Keratinocyte (primary cell): ENCODE results near the gene COL16A1. TPM values are rescaled to one million over a fixed set of nuclear protein-coding genes. Genes with fewer than 3 reads are reported as not detected.

Source experiments
- DNase-seq: peaks from one replicate; pipeline ENCODE4 v3.0.0-alpha.2; 2011; ENCODE audit warnings: low read depth, missing footprints, low spot score
- FAIRE-seq: peaks from 2 replicates; lab custom pipeline; 2011; peaks lifted over from hg19 to GRCh38; lab: Jason Lieb, UNC
- H2AFZ ChIP-seq: 2 replicates; pipeline ENCODE4 v1.6.0; 2012; ENCODE audit warnings: low read length, control low read depth, inconsistent platforms; ENCODE audit not compliant: control insufficient read depth
- H3K27ac ChIP-seq: 2 replicates; pipeline ENCODE4 v1.5.1; 2011; ENCODE audit warnings: low read length; ENCODE audit not compliant: control insufficient read depth, insufficient read depth
- H3K27me3 ChIP-seq: 3 replicates; pipeline ENCODE4 v1.6.0; 2011; ENCODE audit warnings: low read length; ENCODE audit not compliant: control insufficient read depth, insufficient read depth; ENCODE audit errors: extremely low read depth
- H3K36me3 ChIP-seq, 2 experiments: 2 replicates in 1 of 2; 3 replicates in 1 of 2; pipeline ENCODE4 v1.5.1; 2011; ENCODE audit warnings: low read length in 2 of 2, mild to moderate bottlenecking in 1 of 2; ENCODE audit not compliant: control insufficient read depth in 2 of 2, insufficient read depth in 2 of 2; ENCODE audit errors: extremely low read depth in 1 of 2
- H3K4me1 ChIP-seq: 3 replicates; pipeline ENCODE4 v1.5.1; 2011; ENCODE audit warnings: low read length; ENCODE audit not compliant: control insufficient read depth, insufficient read depth; ENCODE audit errors: extremely low read depth
- H3K4me2 ChIP-seq: 3 replicates; pipeline ENCODE4 v1.6.0; 2011; ENCODE audit warnings: low read depth, low read length; ENCODE audit not compliant: control insufficient read depth, insufficient read depth; ENCODE audit errors: extremely low read depth
- H3K4me3 ChIP-seq, 3 experiments: fragments of 200-600 bp in 1 of 3; sonication (generic) in 1 of 3; 2 replicates in 2 of 3; 3 replicates in 1 of 3; pipeline ENCODE4 v1.5.1; 2011 to 2016; ENCODE audit warnings: low read length in 3 of 3, mild to moderate bottlenecking in 3 of 3, control low read depth in 2 of 3, inconsistent platforms in 1 of 3, low read depth in 1 of 3, mixed read lengths in 1 of 3, mixed run types in 1 of 3, moderate library complexity in 1 of 3; ENCODE audit not compliant: control insufficient read depth in 2 of 3, insufficient read depth in 2 of 3; ENCODE audit errors: extremely low read depth in 1 of 3
- H3K79me2 ChIP-seq: 2 replicates; pipeline ENCODE4 v1.6.0; 2012; ENCODE audit warnings: low read length; ENCODE audit not compliant: control insufficient read depth, insufficient read depth
- H3K9ac ChIP-seq: 3 replicates; pipeline ENCODE4 v1.6.0; 2011; ENCODE audit warnings: low read length; ENCODE audit not compliant: control insufficient read depth, insufficient read depth; ENCODE audit errors: extremely low read depth
- H3K9me1 ChIP-seq: 3 replicates; pipeline ENCODE4 v1.6.0; 2011; ENCODE audit warnings: low read length; ENCODE audit not compliant: control insufficient read depth, insufficient read depth; ENCODE audit errors: extremely low read depth
- H3K9me3 ChIP-seq: 2 replicates; pipeline ENCODE4 v1.5.1; 2012; ENCODE audit warnings: low read depth, low read length; ENCODE audit not compliant: control insufficient read depth
- H4K20me1 ChIP-seq: 3 replicates; pipeline ENCODE4 v1.6.0; 2011; ENCODE audit warnings: low read length; ENCODE audit not compliant: control insufficient read depth, insufficient read depth; ENCODE audit errors: extremely low read depth
- CTCF ChIP-seq, 3 experiments: IDR thresholded peaks in 1 of 3; conservative IDR thresholded peaks in 1 of 3; optimal IDR thresholded peaks in 1 of 3; 2 replicates in 2 of 3; 3 replicates in 1 of 3; pipeline versions ENCODE3 to v1.5.1; 2011; ENCODE audit warnings: low read length in 3 of 3, mild to moderate bottlenecking in 3 of 3, moderate library complexity in 2 of 3, control low read depth in 1 of 3, inconsistent platforms in 1 of 3; ENCODE audit not compliant: insufficient read depth in 2 of 3; ENCODE audit errors: extremely low read depth in 1 of 3
- EZH2 ChIP-seq: IDR thresholded peaks from one replicate; pipeline ENCODE4 v1.6.1; 2012; ENCODE audit warnings: inconsistent platforms, mild to moderate bottlenecking, low read length, moderate library complexity
- dilution Hi-C: fragments of 300-500 bp; cut with MboI; formaldehyde crosslinking; loops from one replicate; pipeline ENCODE4 v1.7.0; 2020; ENCODE audit warnings: low sequenced_read_pairs; ENCODE audit not compliant: extremely low pct_ligation_motif_present
- polyA plus RNA-seq, 5 experiments: library from polyadenylated mRNA; depleted of rRNA in 3 of 5; stranded (reverse) in 3 of 5; stranded (forward) in 1 of 5; unstranded in 1 of 5; fragments of >200 nt; gene quantifications; 1 replicate in 1 of 5; 2 replicates in 3 of 5; 3 replicates in 1 of 5; pipeline versions ENCODE4 v1.2.1 to v1.2.3, GENCODE V29; 2011 to 2012; ENCODE audit warnings: missing spikeins in 2 of 5, low read depth in 1 of 5, low replicate concordance in 1 of 5

Gene COL16A1
- polyA plus RNA-seq, 1 donor (not counting 4 experiments of a cell fraction or from before 2014, with no cell fraction given): 43.4 TPM

- no peak overlapping the region for H3K27ac ChIP-seq
- H3K4me1 ChIP-seq: peaks cover 17% of the 10 kb centered on the region
- no peak overlapping the region for H2AFZ ChIP-seq
- H4K20me1 ChIP-seq: no peaks in the 10 kb centered on the region
- FAIRE-seq (no peak), DNase-seq (no peak)
- no peaks in the 10 kb centered on the region for H3K9me3 ChIP-seq
- no peak overlapping the region for H3K4me2 ChIP-seq
- peaks cover 54 to 66% of the 10 kb centered on the region in 2 experiments for H3K36me3 ChIP-seq
- TF ChIP-seq EZH2 (no peak), CTCF (optimal IDR thresholded peaks at IDR 0.05 in 1 of 3, IDR thresholded peaks at IDR 0.05 in 1 of 3, conservative IDR thresholded peaks at IDR 0.05 in 1 of 3; ENCODE audit: extremely low read depth in 1 of 3, insufficient read depth in 2 of 3, low read length in 3 of 3) (no peak)
- H3K4me3 ChIP-seq: no peak overlapping the region
- no peak overlapping the region for H3K9ac ChIP-seq
- no peaks in the 10 kb centered on the region for H3K79me2 ChIP-seq
- H3K9me1 ChIP-seq: no peaks in the 10 kb centered on the region
- dilution Hi-C loops: no loop called here
- no peaks in the 10 kb centered on the region for H3K27me3 ChIP-seq
Observed at GRCh38 chr1:31688233-31688918, 15.4 kb downstream of the COL16A1 start.

GRCh38 chr1:31687601-31688000, 16.2 kb downstream of the COL16A1 start:
- no peak overlapping the region for H3K4me2 ChIP-seq
- no peaks in the 10 kb centered on the region for H3K9me3 ChIP-seq
- FAIRE-seq: no peak
- dilution Hi-C loops: no loop called here
- no peaks in the 10 kb centered on the region for H3K9me1 ChIP-seq
- no peak for TF ChIP-seq CTCF (optimal IDR thresholded peaks at IDR 0.05 in 1 of 3, IDR thresholded peaks at IDR 0.05 in 1 of 3, conservative IDR thresholded peaks at IDR 0.05 in 1 of 3; ENCODE audit: extremely low read depth in 1 of 3, insufficient read depth in 2 of 3, low read length in 3 of 3)
- TF ChIP-seq EZH2: no peak
- no peaks in the 10 kb centered on the region for H4K20me1 ChIP-seq
- H3K9ac ChIP-seq: no peak overlapping the region
- H3K27ac ChIP-seq: no peak overlapping the region
- no peak overlapping the region for H2AFZ ChIP-seq
- H3K36me3 ChIP-seq: peaks cover 56 to 66% of the 10 kb centered on the region in 2 experiments
- H3K27me3 ChIP-seq: no peaks in the 10 kb centered on the region
- no peak overlapping the region for H3K4me3 ChIP-seq
- H3K4me1 ChIP-seq: peaks cover 17% of the 10 kb centered on the region
- no peaks in the 10 kb centered on the region for H3K79me2 ChIP-seq
- DNase-seq: no peak
